Right renal pelvis (tissue), 4 donors: Measurements from ENCODE around the gene SLC36A1. TPM values are rescaled to one million over a fixed set of nuclear protein-coding genes. Genes with fewer than 3 reads are reported as not detected.
A peak's percentile ranks its signal among the peaks of the same experiment; 100 is the strongest.

Experiments
- DNase-seq, 4 donors: peaks; one replicate each; pipeline ENCODE4 v3.0.0-alpha.2; 2013; ENCODE audit warnings: low read depth in 4 of 4, low spot score in 3 of 4, missing footprints in 1 of 4
- polyA plus RNA-seq, 4 donors: library from polyadenylated mRNA; unstranded; fragments of 120-200 nt; gene quantifications; one replicate each; pipeline ENCODE4 v1.2.1, GENCODE V29; 2013; ENCODE audit not compliant: insufficient read length in 4 of 4

Gene SLC36A1
- polyA plus RNA-seq, 4 donors = 6.8 to 8.9 (median 7.8) TPM

DNA sequence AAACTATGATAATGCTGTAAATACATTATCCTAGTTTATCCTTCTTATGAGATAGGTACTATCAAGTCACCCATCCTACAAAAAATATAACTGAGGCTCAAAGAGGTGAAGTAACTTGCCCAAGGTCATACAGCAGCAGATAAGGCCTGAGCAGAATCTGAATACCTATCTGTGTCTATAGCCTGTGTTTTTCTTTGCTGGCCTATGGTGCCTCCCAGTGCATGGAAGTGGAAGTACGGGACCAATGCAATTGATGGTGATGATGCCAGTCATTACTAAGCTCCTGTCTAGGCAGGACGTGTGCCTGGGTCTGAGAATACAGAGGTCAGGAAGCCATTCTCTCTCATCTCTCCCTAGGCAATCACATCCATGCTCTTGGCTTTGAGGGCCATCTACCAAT, 75.9 kb downstream of the SLC36A1 start:
- DNase-seq = peak in 1 of 4 donors; percentile 4

DNA sequence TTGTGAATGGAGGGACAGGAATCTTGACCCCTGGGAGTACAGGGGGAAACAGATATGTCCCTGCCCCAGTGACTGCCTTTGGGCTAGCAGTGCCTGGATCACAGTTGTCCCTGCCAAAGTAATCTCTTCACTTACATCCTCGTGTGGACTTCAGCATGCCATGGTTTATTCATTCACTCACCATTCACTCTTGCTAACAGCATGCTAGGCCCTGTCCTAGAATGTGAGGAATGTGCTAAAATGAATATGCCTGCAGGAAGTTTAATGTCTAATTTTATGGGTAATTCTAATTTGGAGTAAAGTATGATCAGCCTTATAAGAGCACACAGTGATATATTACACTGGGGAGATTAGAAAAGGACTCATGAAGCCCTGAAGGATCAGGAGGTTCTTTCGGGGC, 80.8 kb downstream of the SLC36A1 start:
- no peak for DNase-seq

DNA sequence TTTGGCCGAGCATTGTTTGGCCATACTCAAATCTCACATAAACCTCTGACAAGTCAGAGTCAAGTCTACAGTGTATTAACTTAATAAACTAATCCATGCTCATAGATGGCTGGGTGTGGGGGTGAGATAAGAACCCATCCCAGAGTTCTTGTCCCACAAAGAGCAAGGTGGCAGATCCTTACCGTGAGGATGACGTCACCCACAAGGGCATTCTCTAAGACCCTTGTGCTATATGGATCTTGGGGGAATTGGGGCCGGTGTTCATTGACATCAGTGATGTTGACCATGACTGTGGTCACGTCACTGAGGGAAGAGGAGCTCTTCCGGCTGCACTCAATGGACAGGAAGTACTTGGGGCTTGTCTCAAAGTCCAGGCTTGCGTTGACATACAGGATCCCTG, 81.6 kb downstream of the SLC36A1 start:
- DNase-seq = no peak

- no peak for DNase-seq
These were observed 84.2 kb downstream of the SLC36A1 start for GRCh38 chr5:151531581-151531980.

DNA sequence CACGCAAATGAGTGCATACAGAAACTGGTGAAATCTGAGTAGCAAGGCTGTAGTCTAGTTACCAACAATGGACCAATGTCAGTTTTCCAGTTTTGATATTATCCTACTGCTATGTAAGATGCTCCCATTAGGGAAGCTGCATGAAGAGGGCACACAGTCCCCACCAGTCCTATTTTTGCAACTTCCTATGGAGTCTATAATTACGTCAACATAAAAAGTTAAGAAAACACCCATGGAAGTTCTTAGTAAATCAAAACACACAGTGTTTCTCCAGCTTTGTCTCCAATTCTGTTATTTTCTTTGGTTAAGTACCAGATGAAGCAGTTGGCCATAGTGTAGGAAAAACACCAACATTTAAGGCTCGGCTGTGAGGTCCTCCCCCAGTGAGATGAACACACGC, 85.0 kb downstream of the SLC36A1 start:
- DNase-seq = no peak

DNA sequence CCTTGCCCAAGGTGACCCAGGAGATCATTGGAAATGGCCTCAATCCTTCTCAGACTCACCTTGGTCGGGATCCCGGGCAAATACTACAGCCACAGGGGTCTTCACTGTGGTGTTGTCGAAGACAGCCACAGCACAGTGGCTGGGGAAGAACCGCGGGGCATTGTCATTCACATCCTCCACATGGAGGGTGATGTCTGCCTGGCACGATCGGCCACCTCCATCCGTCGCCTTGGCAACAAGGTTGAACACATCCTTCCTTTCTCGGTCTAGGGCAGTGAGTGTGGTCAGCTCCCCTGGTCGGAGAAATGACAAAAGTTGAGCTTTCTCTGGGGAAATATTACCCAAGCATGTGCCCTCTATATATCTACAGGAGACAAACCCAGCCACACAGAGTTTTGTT, 86.9 kb downstream of the SLC36A1 start:
- DNase-seq = no peak

DNA sequence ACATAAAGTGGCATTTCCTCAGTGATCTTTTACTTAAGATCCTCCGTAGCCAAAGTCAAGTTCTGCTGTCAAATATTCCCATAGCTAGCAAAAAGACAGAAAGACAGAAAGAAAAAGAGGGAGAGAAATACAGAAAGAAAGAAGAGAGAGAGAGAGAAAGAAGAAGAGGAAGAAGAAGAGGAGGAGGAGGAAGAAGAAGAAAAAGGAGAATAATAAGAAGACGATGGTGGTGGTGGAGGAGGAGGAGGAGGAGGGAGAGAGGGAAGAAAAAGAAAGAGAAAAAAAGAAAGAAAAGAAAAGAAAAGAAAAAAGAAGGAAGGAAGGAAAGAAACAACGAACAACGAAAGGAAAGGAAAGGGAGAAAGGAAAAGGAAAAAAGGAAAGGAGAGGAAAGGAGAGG, 89.6 kb downstream of the SLC36A1 start:
- DNase-seq = no peak

- DNase-seq = no peak
These were observed 94.2 kb downstream of the SLC36A1 start for GRCh38 chr5:151541571-151541970.

Other genes with a start within 250 kb of the SLC36A1 start
- gene CCDC69, start 223.5 kb upstream of the SLC36A1 start, polyA plus RNA-seq = 1 to 10 TPM; 4.3 to 8.2 (median 5.1) TPM
- 10 to 100 TPM; 29.5 to 33.3 (median 30.9) TPM for gene GM2A, start 194.4 kb upstream of the SLC36A1 start, polyA plus RNA-seq
- under 1 TPM in 1 of 4 donors, not detected in 3; 0.01 TPM for gene SLC36A3, start 143.8 kb upstream of the SLC36A1 start, polyA plus RNA-seq
- 1 to 10 TPM; 4.9 to 8.8 (median 6.2) TPM for gene SLC36A2, start 100.0 kb upstream of the SLC36A1 start, polyA plus RNA-seq
- 10 to 100 TPM in 1 of 4 donors, 1 to 10 TPM in 3; 5.5 to 10.2 (median 6.9) TPM for gene FAT2, start 143.7 kb downstream of the SLC36A1 start, polyA plus RNA-seq
- gene SPARC, start 239.3 kb downstream of the SLC36A1 start, polyA plus RNA-seq = 1,000 to 10,000 TPM; 2,571 to 2,937 (median 2,655) TPM